Fibroblast of lung (primary cell): Measurements from ENCODE around the gene ASB18. TPM values are rescaled to one million over a fixed set of nuclear protein-coding genes. Genes with fewer than 3 reads are reported as not detected.

ENCODE experiments used
- DNase-seq, 2 donors: peaks; one replicate each; pipeline versions ENCODE4 v3.0.0 to v3.0.0-alpha.2; 2010; ENCODE audit warnings: low read depth in 2 of 2
- H2AFZ ChIP-seq: 2 replicates; pipeline ENCODE4 v1.5.1; 2012; ENCODE audit warnings: low read length, control low read depth, inconsistent platforms
- H3K27ac ChIP-seq: 2 replicates; pipeline ENCODE4 v1.5.1; 2011; ENCODE audit warnings: low read length, control low read depth; ENCODE audit not compliant: insufficient read depth
- H3K27me3 ChIP-seq: 2 replicates; pipeline ENCODE4 v1.5.1; 2011; ENCODE audit warnings: mild to moderate bottlenecking, low read length; ENCODE audit not compliant: control insufficient read depth, insufficient read depth
- H3K36me3 ChIP-seq: 2 replicates; pipeline ENCODE4 v1.5.1; 2011; ENCODE audit warnings: low read length; ENCODE audit not compliant: control insufficient read depth, insufficient read depth
- H3K4me1 ChIP-seq: 2 replicates; pipeline ENCODE4 v1.5.1; 2011; ENCODE audit warnings: low read length; ENCODE audit not compliant: control insufficient read depth, insufficient read depth; ENCODE audit errors: extremely low read depth
- H3K4me2 ChIP-seq: 2 replicates; pipeline ENCODE4 v1.5.1; 2011; ENCODE audit warnings: low read length, control low read depth; ENCODE audit not compliant: insufficient read depth; ENCODE audit errors: extremely low read depth
- H3K4me3 ChIP-seq, 4 experiments: fragments of 200-600 bp in 1 of 4; sonication (generic) in 1 of 4; replicated peaks in 1 of 4; 2 replicates each; pipeline ENCODE4 v1.5.1; 2011 to 2016; ENCODE audit warnings: low read length in 4 of 4, low read depth in 3 of 4, mild to moderate bottlenecking in 3 of 4, control low read depth in 2 of 4, inconsistent platforms in 1 of 4, mixed read lengths in 1 of 4; ENCODE audit not compliant: insufficient read depth in 1 of 4; ENCODE audit errors: control extremely low read depth in 1 of 4
- H3K79me2 ChIP-seq: 2 replicates; pipeline ENCODE4 v1.5.1; 2012; ENCODE audit warnings: mild to moderate bottlenecking, low read length, inconsistent platforms; ENCODE audit not compliant: control insufficient read depth, insufficient read depth
- H3K9ac ChIP-seq: 2 replicates; pipeline ENCODE4 v1.5.1; 2011; ENCODE audit warnings: mild to moderate bottlenecking, low read length, control low read depth; ENCODE audit not compliant: insufficient read depth
- H3K9me3 ChIP-seq: 2 replicates; pipeline ENCODE4 v1.5.1; 2012; ENCODE audit warnings: low read depth, low read length; ENCODE audit not compliant: control insufficient read depth, insufficient read depth
- H4K20me1 ChIP-seq: 2 replicates; pipeline ENCODE4 v1.5.1; 2011; ENCODE audit warnings: low read length; ENCODE audit not compliant: control insufficient read depth, insufficient read depth; ENCODE audit errors: extremely low read depth
- EZH2 ChIP-seq: IDR thresholded peaks from 2 replicates; pipeline ENCODE4 v1.5.1; 2012; ENCODE audit warnings: low read length, control low read depth, mild to moderate bottlenecking; ENCODE audit errors: missing control alignments
- polyA plus RNA-seq, 2 donors: library from polyadenylated mRNA; depleted of rRNA in 1 of 2; stranded (reverse) in 1 of 2; unstranded in 1 of 2; fragments of >200 nt; gene quantifications; 2 replicates each; pipeline ENCODE4 v1.2.1, GENCODE V29; 2011 to 2012; ENCODE audit warnings: missing spikeins in 1 of 2
- total RNA-seq: library from RNA; depleted of rRNA; stranded (reverse); fragments of >200 nt; gene quantifications from 2 replicates; pipeline ENCODE4 v1.2.1, GENCODE V29; 2014
- TF ChIP-seq, protein P1 (sequence below), 2 donors: IDR thresholded peaks in 1 of 2; conservative IDR thresholded peaks in 1 of 2; 1 replicate in 1 of 2; 2 replicates in 1 of 2; pipeline ENCODE4 v1.5.1; 2011 to 2012; ENCODE audit warnings: low read length in 2 of 2, control low read depth in 1 of 2, inconsistent platforms in 1 of 2, low read depth in 1 of 2, mild to moderate bottlenecking in 1 of 2

Gene ASB18
- total and polyA plus RNA-seq, 2 donors (not counting 1 experiment from before 2014, with no cell fraction given): not detected

DNA sequence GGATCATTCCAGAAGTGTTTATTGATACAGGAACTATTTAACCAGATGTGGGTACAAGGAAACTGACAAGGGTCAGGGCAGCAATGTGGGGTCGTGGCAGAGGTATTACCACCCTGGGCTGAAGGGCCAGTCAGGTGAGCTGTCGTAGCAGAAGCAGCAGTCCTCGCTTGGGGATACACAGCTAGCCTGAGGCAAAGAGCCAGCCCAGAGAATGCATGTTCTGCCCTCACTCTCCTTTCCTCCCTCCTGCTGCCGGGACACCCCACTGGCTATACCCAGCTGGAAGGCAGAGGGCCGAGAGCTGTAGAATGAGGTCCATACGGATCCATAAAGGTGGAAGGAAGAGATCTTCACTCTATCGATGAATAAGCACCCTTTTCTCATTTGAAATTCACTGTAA lies 63.8 kb downstream of the ASB18 start:
- Histone ChIP-seq H3K79me2 (no peaks in the 10 kb centered on the region), H2AFZ (no peak overlapping the region), H3K9ac (no peak overlapping the region), H3K4me1 (no peaks in the 10 kb centered on the region), H4K20me1 (no peaks in the 10 kb centered on the region), H3K9me3 (no peaks in the 10 kb centered on the region), H3K36me3 (no peaks in the 10 kb centered on the region), H3K27me3 (no peaks in the 10 kb centered on the region), H3K27ac (no peak overlapping the region), H3K4me2 (no peak overlapping the region), H3K4me3 (no peak overlapping the region)
- TF ChIP-seq, protein P1, sequence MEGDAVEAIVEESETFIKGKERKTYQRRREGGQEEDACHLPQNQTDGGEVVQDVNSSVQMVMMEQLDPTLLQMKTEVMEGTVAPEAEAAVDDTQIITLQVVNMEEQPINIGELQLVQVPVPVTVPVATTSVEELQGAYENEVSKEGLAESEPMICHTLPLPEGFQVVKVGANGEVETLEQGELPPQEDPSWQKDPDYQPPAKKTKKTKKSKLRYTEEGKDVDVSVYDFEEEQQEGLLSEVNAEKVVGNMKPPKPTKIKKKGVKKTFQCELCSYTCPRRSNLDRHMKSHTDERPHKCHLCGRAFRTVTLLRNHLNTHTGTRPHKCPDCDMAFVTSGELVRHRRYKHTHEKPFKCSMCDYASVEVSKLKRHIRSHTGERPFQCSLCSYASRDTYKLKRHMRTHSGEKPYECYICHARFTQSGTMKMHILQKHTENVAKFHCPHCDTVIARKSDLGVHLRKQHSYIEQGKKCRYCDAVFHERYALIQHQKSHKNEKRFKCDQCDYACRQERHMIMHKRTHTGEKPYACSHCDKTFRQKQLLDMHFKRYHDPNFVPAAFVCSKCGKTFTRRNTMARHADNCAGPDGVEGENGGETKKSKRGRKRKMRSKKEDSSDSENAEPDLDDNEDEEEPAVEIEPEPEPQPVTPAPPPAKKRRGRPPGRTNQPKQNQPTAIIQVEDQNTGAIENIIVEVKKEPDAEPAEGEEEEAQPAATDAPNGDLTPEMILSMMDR (conservative IDR thresholded peaks at IDR 0.05 in 1 of 2, IDR thresholded peaks at IDR 0.05 in 1 of 2; ENCODE audit: low read depth in 1 of 2, low read length in 2 of 2): no peak
- no peak for TF ChIP-seq EZH2
- DNase-seq: no peak

DNA sequence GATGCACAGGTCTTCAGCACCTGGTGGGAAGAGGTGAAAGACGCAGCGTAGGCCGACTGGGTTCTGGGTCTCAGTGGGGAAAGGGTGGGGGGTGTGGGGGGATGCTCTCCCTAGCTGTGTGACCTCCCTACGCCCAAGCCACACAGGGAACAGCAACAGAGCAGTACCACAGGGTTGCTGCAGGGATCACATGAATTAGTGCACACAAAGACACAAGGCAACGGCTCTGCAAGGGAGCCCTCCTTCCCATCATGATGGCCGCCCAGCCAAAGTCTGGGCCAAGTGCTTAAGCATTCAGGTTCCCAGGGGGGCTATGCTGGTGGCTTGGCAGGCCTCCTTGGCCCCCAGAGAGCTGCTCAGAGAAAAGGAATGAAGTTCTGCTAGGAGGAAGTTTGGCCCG lies 67.8 kb downstream of the ASB18 start:
- H3K9me3 ChIP-seq: no peaks in the 10 kb centered on the region
- no peak overlapping the region for H3K4me3 ChIP-seq
- H2AFZ ChIP-seq: no peak overlapping the region
- no peaks in the 10 kb centered on the region for H4K20me1 ChIP-seq
- no peaks in the 10 kb centered on the region for H3K79me2 ChIP-seq
- DNase-seq: no peak
- no peaks in the 10 kb centered on the region for H3K36me3 ChIP-seq
- no peaks in the 10 kb centered on the region for H3K27me3 ChIP-seq
- no peak overlapping the region for H3K27ac ChIP-seq
- no peak overlapping the region for H3K4me2 ChIP-seq
- no peaks in the 10 kb centered on the region for H3K4me1 ChIP-seq
- TF ChIP-seq, protein P1 (conservative IDR thresholded peaks at IDR 0.05 in 1 of 2, IDR thresholded peaks at IDR 0.05 in 1 of 2; ENCODE audit: low read depth in 1 of 2, low read length in 2 of 2): no peak
- TF ChIP-seq EZH2: no peak
- no peak overlapping the region for H3K9ac ChIP-seq

DNA sequence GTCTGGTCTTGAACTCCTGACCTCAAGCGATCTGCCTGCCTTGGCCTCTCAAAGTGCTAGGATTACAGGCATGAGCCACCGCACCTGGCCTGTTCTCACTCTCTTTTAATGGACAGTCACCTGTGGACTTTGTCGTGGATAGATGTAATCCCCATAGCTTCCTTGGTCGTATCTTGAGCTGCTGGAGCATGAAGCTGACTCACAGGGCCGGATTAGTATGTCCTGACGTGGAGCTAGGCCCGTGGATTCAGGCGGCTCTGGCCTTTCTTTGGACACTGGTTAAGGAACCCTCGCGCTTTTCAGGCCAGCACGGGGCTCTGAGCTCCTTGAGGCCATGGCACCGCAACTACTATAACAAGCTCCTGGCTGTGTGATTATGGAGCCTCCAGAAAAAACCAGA lies 68.5 kb downstream of the ASB18 start:
- Histone ChIP-seq H4K20me1 (no peaks in the 10 kb centered on the region), H3K27ac (no peak overlapping the region), H3K4me1 (no peaks in the 10 kb centered on the region), H3K4me3 (no peak overlapping the region), H3K27me3 (no peaks in the 10 kb centered on the region), H3K9ac (no peak overlapping the region), H3K36me3 (no peaks in the 10 kb centered on the region), H3K79me2 (no peaks in the 10 kb centered on the region), H2AFZ (no peak overlapping the region), H3K9me3 (no peaks in the 10 kb centered on the region), H3K4me2 (no peak overlapping the region)
- TF ChIP-seq, protein P1 (conservative IDR thresholded peaks at IDR 0.05 in 1 of 2, IDR thresholded peaks at IDR 0.05 in 1 of 2; ENCODE audit: low read depth in 1 of 2, low read length in 2 of 2): no peak
- no peak for TF ChIP-seq EZH2
- no peak for DNase-seq
